Cardiac muscle cell (in vitro differentiated cells and primary cell): ENCODE results near the gene BGN. TPM values are rescaled to one million over a fixed set of nuclear protein-coding genes. Genes with fewer than 3 reads are reported as not detected.
A peak's percentile ranks its signal among the peaks of the same experiment; 100 is the strongest.

Experiments used
- DNase-seq, 2 donors: peaks; one replicate each; pipeline versions ENCODE4 v3.0.0 to v3.0.0-alpha.2; 2010 to 2017; ENCODE audit warnings: low read depth in 1 of 2, low spot score in 1 of 2
- H3K27ac ChIP-seq: fragments of 200-600 bp; sonication (generic); 2 replicates; pipeline ENCODE4 v1.5.1; 2016
- H3K27me3 ChIP-seq: fragments of 200-600 bp; sonication (generic); 2 replicates; pipeline ENCODE4 v1.6.0; 2016; ENCODE audit warnings: control low read depth
- H3K36me3 ChIP-seq: fragments of 200-600 bp; sonication (generic); 2 replicates; pipeline ENCODE4 v1.5.1; 2016; ENCODE audit warnings: control low read depth
- H3K4me1 ChIP-seq: fragments of 200-600 bp; sonication (generic); 2 replicates; pipeline ENCODE4 v1.8.1; 2017; ENCODE audit warnings: low read depth, mild to moderate bottlenecking, mixed run types
- H3K4me3 ChIP-seq: fragments of 200-600 bp; sonication (generic); 2 replicates; pipeline ENCODE4 v1.5.1; 2016; ENCODE audit warnings: mild to moderate bottlenecking
- H3K9me3 ChIP-seq: fragments of 200-600 bp; sonication (generic); 2 replicates; pipeline ENCODE4 v1.5.1; 2017; ENCODE audit warnings: low read depth, mild to moderate bottlenecking, control low read depth
- CTCF ChIP-seq: IDR thresholded peaks from 2 replicates; pipeline ENCODE4 v1.5.1; 2012; ENCODE audit warnings: low read depth, mild to moderate bottlenecking, low read length
- polyA plus RNA-seq: library from polyadenylated mRNA; unstranded; fragments of >200 nt; fragmentation: Nextera tagmentation; extraction: Ambion mirVana; gene quantifications from 2 replicates; pipeline ENCODE4 v1.2.1, GENCODE V29; 2016
- total RNA-seq: library from RNA; depleted of rRNA; stranded (reverse); fragments of >200 nt; gene quantifications from 2 replicates; pipeline ENCODE4 v1.2.3, GENCODE V29; 2016

Gene BGN
- total and polyA plus RNA-seq, 2 experiments from 2014 or later: 0.54 to 1.0 TPM

GRCh38 chrX:153539171-153539978 is 44.6 kb downstream of the BGN start:
- DNase-seq: peak; percentile 67 to 70
- Histone ChIP-seq H3K4me1 (no peaks in the 10 kb centered on the region), H3K4me3 (no peak overlapping the region), H3K9me3 (no peaks in the 10 kb centered on the region), H3K27ac (no peak overlapping the region), H3K36me3 (no peaks in the 10 kb centered on the region), H3K27me3 (no peaks in the 10 kb centered on the region)
- TF ChIP-seq CTCF: peak; percentile 85

GRCh38 chrX:153539979-153540358 is 45.2 kb downstream of the BGN start:
- no peak for TF ChIP-seq CTCF
- no peaks in the 10 kb centered on the region for H3K4me1 ChIP-seq
- H3K4me3 ChIP-seq: no peak overlapping the region
- H3K27me3 ChIP-seq: no peaks in the 10 kb centered on the region
- no peaks in the 10 kb centered on the region for H3K9me3 ChIP-seq
- H3K36me3 ChIP-seq: no peaks in the 10 kb centered on the region
- no peak overlapping the region for H3K27ac ChIP-seq
- no peak for DNase-seq

GRCh38 chrX:153544727-153545126 is 49.9 kb downstream of the BGN start:
- H3K9me3 ChIP-seq: no peaks in the 10 kb centered on the region
- no peaks in the 10 kb centered on the region for H3K27me3 ChIP-seq
- H3K4me1 ChIP-seq: no peaks in the 10 kb centered on the region
- TF ChIP-seq CTCF: no peak
- no peaks in the 10 kb centered on the region for H3K36me3 ChIP-seq
- DNase-seq: no peak
- H3K4me3 ChIP-seq: no peak overlapping the region
- no peak overlapping the region for H3K27ac ChIP-seq

GRCh38 chrX:153546386-153546785 is 51.6 kb downstream of the BGN start:
- DNase-seq: no peak

GRCh38 chrX:153547195-153547594 is 52.4 kb downstream of the BGN start:
- Histone ChIP-seq H3K36me3 (no peaks in the 10 kb centered on the region), H3K27ac (no peak overlapping the region), H3K9me3 (no peaks in the 10 kb centered on the region), H3K4me1 (no peaks in the 10 kb centered on the region), H3K27me3 (no peaks in the 10 kb centered on the region), H3K4me3 (no peak overlapping the region)
- TF ChIP-seq CTCF: no peak
- DNase-seq: no peak

More at GRCh38 chrX:153546386-153546785, 51.6 kb downstream of the BGN start:
- Histone ChIP-seq H3K27ac (no peak overlapping the region), H3K4me1 (no peaks in the 10 kb centered on the region), H3K4me3 (no peak overlapping the region), H3K36me3 (no peaks in the 10 kb centered on the region), H3K9me3 (no peaks in the 10 kb centered on the region), H3K27me3 (no peaks in the 10 kb centered on the region)
- no peak for TF ChIP-seq CTCF
